Natural killer cell treated with Interleukin-12 subunit alpha and Interleukin-12 subunit beta and Interleukin-15 and Interleukin-18, amount 100 ng/mL, for 72 hours (primary cell): ENCODE results near the gene PIP5KL1. TPM values are rescaled to one million over a fixed set of nuclear protein-coding genes. Genes with fewer than 3 reads are reported as not detected.

ENCODE experiments used
- ATAC-seq, 2 donors: fragments of 150-1000 bp; cut with Tn5 transposase in 1 of 2; sonication (Bioruptor Pico), chemical (Tn5 transposase) in 1 of 2; 2 replicates each; pipeline ENCODE4 v1.10.0; 2021
- DNase-seq: peaks from one replicate; pipeline ENCODE4 v3.0.0; 2022; ENCODE audit warnings: low spot score
- H3K27ac Mint-ChIP-seq, 2 donors: 1 replicate in 1 of 2; 2 replicates in 1 of 2; pipeline ENCODE4 v1.8.0; 2022; ENCODE audit warnings: mixed read lengths in 2 of 2, mild to moderate bottlenecking in 1 of 2, moderate library complexity in 1 of 2
- H3K27me3 Mint-ChIP-seq, 2 donors: 1 replicate in 1 of 2; 2 replicates in 1 of 2; pipeline ENCODE4 v1.8.0; 2022; ENCODE audit warnings: mixed read lengths in 2 of 2
- H3K36me3 Mint-ChIP-seq: one replicate; pipeline ENCODE4 v1.8.0; 2022; ENCODE audit warnings: mixed read lengths
- H3K4me1 Mint-ChIP-seq, 2 donors: 1 replicate in 1 of 2; 2 replicates in 1 of 2; pipeline ENCODE4 v1.8.0; 2022; ENCODE audit warnings: low read depth in 2 of 2, mixed read lengths in 2 of 2, mild to moderate bottlenecking in 1 of 2
- H3K4me3 Mint-ChIP-seq: one replicate; pipeline ENCODE4 v1.8.0; 2022; ENCODE audit warnings: mixed read lengths
- H3K9me3 Mint-ChIP-seq: 2 replicates; pipeline ENCODE4 v1.8.0; 2022; ENCODE audit warnings: mixed read lengths
- total RNA-seq, 2 donors: library from RNA; stranded (reverse); gene quantifications; one replicate each; pipeline ENCODE4 v1.2.3, GENCODE V29; 2022

PIP5KL1 gene
- total RNA-seq, 2 donors from 2014 or later, result 2.7 to 3.7 TPM

DNA sequence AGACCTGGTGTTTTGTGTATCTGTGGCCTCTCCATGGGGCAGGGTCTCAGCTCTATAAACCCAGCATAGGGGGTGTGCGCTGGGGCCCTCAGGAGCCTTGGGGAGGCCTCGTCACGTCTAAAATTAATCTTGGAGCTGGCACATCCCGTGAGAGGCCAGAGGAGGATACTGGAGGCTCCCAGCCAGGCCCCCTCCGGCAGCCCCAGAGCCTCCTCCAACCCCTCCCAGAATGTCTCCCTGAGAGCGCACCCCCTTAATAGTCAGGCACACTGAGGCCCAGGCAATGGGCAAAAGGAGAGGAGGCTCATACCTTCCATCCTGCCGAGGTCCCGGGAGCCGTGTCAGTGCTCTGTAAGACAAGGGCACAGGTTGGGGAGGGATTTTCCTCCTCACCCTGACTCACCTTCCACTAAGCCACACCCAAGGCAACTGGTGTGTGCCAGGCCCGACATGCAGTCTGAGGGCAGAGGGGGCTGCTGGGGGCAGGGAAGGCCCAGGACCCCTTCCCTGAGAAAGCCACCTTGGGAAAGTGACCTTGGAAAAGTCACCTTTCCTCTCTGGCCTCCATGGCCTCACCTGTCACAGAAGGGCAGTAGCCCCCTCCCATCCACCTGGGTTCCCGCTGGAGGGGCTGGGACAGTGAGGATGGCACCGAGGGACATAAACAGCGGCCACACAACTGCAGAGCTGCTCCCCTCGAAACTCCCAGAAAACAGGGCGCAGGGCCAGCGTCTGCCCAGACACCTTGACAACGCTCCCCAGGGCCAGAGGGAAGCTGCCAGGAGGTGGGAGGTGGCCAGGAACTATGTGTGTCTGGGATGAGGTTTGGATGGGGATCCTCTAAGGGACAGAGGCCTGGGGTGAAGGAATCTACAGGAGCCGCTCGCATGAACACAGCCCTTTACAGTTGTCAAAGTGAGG is 56.0 kb downstream of the PIP5KL1 start:
- DNase-seq (peak; percentile 42), ATAC-seq (no peak)
- H3K36me3 Mint-ChIP-seq, result no peaks in the 10 kb centered on the region
- no peaks in the 10 kb centered on the region for H3K27me3 Mint-ChIP-seq
- no peak overlapping the region for H3K27ac Mint-ChIP-seq
- peaks cover 6 to 8% of the 10 kb centered on the region in 2 donors for H3K4me1 Mint-ChIP-seq
- no peaks in the 10 kb centered on the region for H3K9me3 Mint-ChIP-seq
- H3K4me3 Mint-ChIP-seq, result no peak overlapping the region

DNA sequence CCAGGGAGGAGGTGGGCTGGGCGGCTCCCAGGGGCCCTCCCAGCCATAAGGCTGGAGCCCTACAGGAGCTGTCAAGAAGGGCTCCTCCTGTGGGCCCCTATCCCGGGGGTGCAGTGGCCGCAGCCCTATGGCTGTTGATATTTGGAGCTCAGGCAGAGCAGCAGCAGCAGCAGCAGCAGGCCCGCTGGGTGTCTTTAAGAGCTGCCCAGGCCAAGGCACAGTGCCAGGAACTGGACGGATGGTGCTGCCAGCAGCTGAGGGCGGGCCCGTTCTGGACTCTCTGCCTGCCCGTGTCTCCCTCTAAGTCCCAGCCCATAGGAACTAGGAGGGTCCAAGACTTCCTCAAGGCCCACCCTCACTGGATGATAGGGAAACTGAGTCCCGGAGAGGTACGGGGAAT is 56.7 kb downstream of the PIP5KL1 start:
- Mint-ChIP-seq H3K27me3 (no peaks in the 10 kb centered on the region), H3K9me3 (no peaks in the 10 kb centered on the region), H3K36me3 (no peaks in the 10 kb centered on the region), H3K4me1 (peaks cover 6 to 8% of the 10 kb centered on the region in 2 donors), H3K27ac (no peak overlapping the region), H3K4me3 (no peak overlapping the region)
- DNase-seq (peak; percentile 41), ATAC-seq (no peak)

DNA sequence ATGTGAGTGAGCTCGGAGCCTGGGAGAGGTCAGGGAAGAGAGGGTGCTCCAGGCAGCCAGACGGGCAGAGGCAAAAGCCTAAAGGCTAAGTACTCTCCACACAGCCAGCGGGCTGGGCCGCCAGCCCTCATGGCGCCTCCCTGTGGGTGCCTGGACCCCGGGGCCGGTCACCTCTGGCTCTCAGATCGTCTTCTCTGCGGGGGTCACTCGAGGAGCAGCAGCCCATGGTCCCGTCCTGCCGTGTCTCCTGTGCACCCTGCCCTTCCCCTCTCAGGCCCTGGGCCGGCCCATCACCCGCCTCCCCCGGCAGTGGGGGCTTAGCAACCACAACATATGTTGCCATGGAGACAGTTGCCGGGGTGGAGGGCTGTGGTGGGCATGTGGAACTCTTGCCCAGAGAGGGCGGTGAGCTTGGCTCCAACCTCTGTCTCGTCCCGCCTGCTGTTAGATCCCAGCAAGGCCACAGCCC is 57.3 kb downstream of the PIP5KL1 start:
- no peak for ATAC-seq
- peak; percentile 57 for DNase-seq
- Mint-ChIP-seq H3K36me3 (no peaks in the 10 kb centered on the region), H3K9me3 (no peaks in the 10 kb centered on the region), H3K4me3 (no peak overlapping the region), H3K27ac (no peak overlapping the region), H3K4me1 (peaks cover 3 to 6% of the 10 kb centered on the region in 2 donors), H3K27me3 (no peaks in the 10 kb centered on the region)

DNA sequence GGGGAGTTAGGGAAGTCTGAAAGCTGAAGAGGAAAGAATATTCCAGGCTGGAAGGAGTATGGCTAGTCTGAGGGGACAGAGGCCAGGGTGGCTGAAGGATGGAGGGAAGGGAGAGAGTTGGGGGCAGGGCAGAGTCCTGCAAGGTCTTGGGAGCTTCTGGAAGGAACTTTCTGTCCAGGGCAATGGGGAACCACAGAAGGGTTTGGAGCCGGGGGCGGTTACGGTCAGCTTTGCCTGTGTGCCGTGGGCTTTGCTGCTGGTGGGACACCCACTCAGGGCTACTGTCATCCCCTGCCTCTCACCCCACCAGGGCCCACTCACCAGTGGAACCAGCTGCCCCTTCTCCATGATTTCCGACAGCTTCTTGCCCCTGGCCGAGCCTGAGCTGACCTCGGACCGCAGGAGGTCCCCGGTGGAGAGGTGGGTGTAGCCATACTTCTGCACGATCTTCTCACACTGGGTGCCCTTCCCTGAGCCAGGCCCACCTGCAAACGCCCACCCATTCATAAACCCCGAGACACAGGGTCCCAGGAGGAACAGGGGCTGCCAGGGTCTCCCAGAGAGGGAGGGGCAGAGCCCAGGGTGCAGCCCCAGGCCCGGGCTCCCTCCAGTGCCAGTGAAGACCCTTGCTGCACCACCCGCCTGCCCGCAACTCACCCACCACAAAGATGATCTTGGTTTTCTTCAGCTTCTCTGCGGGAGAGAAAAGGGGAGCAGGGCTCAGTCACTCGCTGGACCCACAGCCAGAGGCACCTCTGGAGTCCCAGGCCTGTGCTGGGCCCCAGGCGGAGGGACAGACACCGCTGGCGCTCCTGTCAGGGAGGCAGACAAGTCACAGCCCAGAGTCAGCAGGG is 58.0 kb downstream of the PIP5KL1 start:
- no peak overlapping the region for H3K27ac Mint-ChIP-seq
- peak; percentile 53 for DNase-seq

DNA sequence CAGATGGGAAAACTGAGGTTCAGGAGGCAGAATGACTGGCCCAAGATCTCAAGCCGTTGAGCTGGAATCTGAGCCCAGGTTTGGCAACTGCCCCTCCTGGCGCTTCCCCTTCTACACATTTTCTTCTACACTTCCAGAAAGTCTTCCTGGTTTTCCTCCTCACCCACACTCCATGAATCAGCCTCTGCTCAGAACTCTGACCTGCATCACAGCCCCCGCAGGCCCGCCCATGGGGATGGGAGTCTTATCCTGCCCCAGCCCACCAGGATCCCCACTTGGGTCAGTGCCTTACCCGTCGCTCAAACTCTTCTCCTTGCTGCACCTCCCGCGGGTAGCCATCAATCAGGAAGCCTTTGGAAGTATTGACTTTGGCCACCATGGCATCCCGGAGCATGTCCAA is 59.0 kb downstream of the PIP5KL1 start:
- ATAC-seq, result no peak

More for the DNA sequence above, 58.0 kb downstream of the PIP5KL1 start:
- no peak overlapping the region for H3K4me3 Mint-ChIP-seq
- H3K4me1 Mint-ChIP-seq, result no peaks in the 10 kb centered on the region
- no peaks in the 10 kb centered on the region for H3K36me3 Mint-ChIP-seq
- H3K27me3 Mint-ChIP-seq, result no peaks in the 10 kb centered on the region
- ATAC-seq, result no peak
- H3K9me3 Mint-ChIP-seq, result no peaks in the 10 kb centered on the region

GRCh38 chr9:127870887-127871286 is 59.7 kb downstream of the PIP5KL1 start:
- Mint-ChIP-seq H3K27ac (no peak overlapping the region), H3K4me1 (peaks cover 1% of the 10 kb centered on the region in 2 donors), H3K27me3 (no peaks in the 10 kb centered on the region), H3K36me3 (no peaks in the 10 kb centered on the region), H3K4me3 (no peak overlapping the region), H3K9me3 (no peaks in the 10 kb centered on the region)
- DNase-seq (peak; percentile 41), ATAC-seq (no peak)

More for the DNA sequence above, 59.0 kb downstream of the PIP5KL1 start:
- Mint-ChIP-seq H3K27ac (no peak overlapping the region), H3K9me3 (no peaks in the 10 kb centered on the region), H3K27me3 (no peaks in the 10 kb centered on the region), H3K4me1 (no peaks in the 10 kb centered on the region), H3K36me3 (no peaks in the 10 kb centered on the region), H3K4me3 (no peak overlapping the region)
- DNase-seq, result peak; percentile 49

Other genes with a start within 250 kb of the PIP5KL1 start
- gene CFAP157, start 223.8 kb downstream of the PIP5KL1 start, total RNA-seq, result not detected
- gene PTRH1, start 215.1 kb downstream of the PIP5KL1 start, total RNA-seq, result 10 to 100 TPM; 12.8 to 17.6 TPM
- 1 to 10 TPM; 3.8 to 8.1 TPM for gene TTC16, start 214.7 kb downstream of the PIP5KL1 start, total RNA-seq
- 10 to 100 TPM; 20.4 to 31.9 TPM for gene TOR2A, start 195.5 kb downstream of the PIP5KL1 start, total RNA-seq
- gene SH2D3C, start 152.1 kb downstream of the PIP5KL1 start, total RNA-seq, result 10 to 100 TPM; 23.9 to 29.1 TPM
- 100 to 1,000 TPM; 119 to 132 TPM for gene CDK9, start 144.7 kb downstream of the PIP5KL1 start, total RNA-seq
- gene FPGS, start 127.9 kb downstream of the PIP5KL1 start, total RNA-seq, result 100 to 1,000 TPM in 1 of 2 donors, 10 to 100 TPM in 1; 96.0 to 150 TPM
- gene ENG, start 76.1 kb downstream of the PIP5KL1 start, total RNA-seq, result 10 to 100 TPM; 12.7 to 34.1 TPM
- gene AK1, start 53.1 kb downstream of the PIP5KL1 start, total RNA-seq, result 10 to 100 TPM; 11.5 to 13.0 TPM
- 10 to 100 TPM; 53.4 to 67.2 TPM for gene ST6GALNAC6, start 31.2 kb downstream of the PIP5KL1 start, total RNA-seq
- gene ST6GALNAC4, start 13.7 kb downstream of the PIP5KL1 start, total RNA-seq, result 10 to 100 TPM; 17.5 to 44.5 TPM
- gene DPM2, start 7.1 kb upstream of the PIP5KL1 start, total RNA-seq, result 10 to 100 TPM; 47.9 to 74.4 TPM
- gene EEIG1, start 50.2 kb upstream of the PIP5KL1 start, total RNA-seq, result 10 to 100 TPM in 1 of 2 donors, 1 to 10 TPM in 1; 8.2 to 16.4 TPM
- 10 to 100 TPM; 15.7 to 16.4 TPM for gene NAIF1, start 136.5 kb upstream of the PIP5KL1 start, total RNA-seq
- 10 to 100 TPM; 15.0 to 23.2 TPM for gene SLC25A25, start 137.5 kb upstream of the PIP5KL1 start, total RNA-seq
- gene PTGES2, start 197.0 kb upstream of the PIP5KL1 start, total RNA-seq, result 100 to 1,000 TPM in 1 of 2 donors, 10 to 100 TPM in 1; 56.8 to 110 TPM
- not detected for gene LCN2, start 218.7 kb upstream of the PIP5KL1 start, total RNA-seq
- 10 to 100 TPM; 58.1 to 60.4 TPM for gene BBLN, start 229.5 kb upstream of the PIP5KL1 start, total RNA-seq